GM21526 (cell line): ENCODE measurements around the gene OR7C2.

ENCODE experiments used
- ATAC-seq: cut with Tn5 transposase; IDR thresholded peaks from one replicate; pipeline ENCODE4 v1.9.1; 2021; ENCODE audit warnings: moderate library complexity; ENCODE audit not compliant: unreplicated experiment, low FRiP score

The OR7C2 gene

DNA sequence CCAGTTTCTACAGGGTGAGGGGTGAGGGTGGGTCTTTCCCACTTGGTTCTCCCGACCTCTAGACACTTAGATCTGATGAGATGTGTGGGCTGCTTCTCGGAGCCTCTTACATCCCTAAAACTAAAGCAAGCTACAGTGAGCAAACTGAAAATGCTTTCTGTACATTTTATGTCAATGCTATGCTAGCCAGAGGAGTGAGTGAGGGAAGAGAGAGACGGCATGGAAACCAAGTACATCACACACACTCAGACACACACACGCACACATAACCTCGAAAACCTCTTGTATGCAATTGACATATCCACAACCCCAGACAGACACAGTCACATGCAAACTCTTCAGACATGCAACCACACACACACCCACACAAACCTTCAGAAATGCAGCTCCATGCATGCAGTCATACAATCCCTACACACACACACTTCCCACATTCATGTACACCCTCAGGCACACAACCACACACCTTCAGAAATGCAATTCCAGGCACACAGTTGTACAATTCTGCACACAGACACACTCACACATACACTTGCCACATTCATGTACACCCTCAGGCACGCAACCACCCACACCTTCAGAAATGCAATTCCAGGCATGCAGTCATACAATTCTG lies 37.0 kb downstream of the OR7C2 start:
- no peak for ATAC-seq

DNA sequence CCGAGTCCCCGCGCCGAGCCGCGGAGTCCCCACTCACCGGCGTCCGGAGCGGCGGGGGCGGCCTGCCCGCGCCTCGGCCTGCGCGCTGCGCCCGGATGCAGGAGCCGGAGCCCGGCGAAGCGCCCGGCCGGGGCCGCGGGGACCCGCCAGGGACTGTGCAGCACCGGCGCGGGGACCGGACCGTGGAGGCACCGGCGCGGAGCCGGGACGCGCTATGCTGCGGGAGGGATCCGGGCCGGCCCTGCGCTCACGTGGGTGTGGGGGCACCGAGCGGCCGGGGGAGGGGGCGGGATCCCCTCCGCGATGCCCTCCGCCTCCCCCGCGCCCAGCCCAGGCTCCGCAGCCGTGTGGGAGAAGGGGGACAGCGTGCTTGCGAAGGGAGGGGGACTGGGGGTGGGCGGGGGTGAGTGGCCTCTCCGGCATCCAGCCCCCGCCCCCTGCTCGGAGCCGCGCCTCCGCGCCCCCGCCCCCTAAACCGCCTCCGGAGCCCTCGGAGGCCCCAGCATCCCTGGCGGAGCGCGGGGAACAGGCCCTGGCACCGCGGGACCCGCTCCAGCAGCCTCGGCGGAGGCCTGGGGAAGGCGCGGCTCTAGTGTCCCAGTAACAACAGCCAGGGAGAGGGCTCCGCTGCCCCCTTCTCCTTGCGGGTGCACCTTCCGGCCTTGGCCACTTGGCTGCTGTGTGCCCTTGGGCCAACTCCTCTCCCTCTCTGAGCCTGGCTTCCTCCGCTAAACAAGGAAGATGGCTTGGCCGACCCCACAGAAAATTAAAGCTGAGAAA lies 38.4 kb downstream of the OR7C2 start, which contains the start of gene SLC1A6:
SLC1A6 (minus strand) TSS at position 389 of the 780 bp plus-strand sequence. CDS start 6,954 bp downstream, outside the sequence.
- ATAC-seq, result no peak

DNA sequence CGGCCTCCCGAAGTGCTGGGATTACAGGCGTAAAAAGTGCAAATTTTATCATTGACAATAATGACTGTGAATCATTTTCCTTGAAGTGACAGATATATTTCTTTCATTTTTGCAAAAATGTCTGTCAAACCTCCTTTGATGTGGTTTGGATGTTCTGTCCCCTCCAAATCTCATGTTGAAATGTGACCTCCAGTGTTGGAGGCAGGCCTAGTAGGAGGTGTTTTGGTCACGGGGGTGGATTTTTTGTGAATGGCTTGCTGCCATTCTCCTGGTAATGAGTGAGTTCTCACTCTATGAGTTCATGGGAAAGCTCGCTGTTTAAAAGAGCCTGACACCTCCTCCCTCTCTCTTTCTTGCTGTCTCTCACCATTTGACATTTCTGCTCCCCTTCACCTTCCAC lies 43.8 kb downstream of the OR7C2 start:
- ATAC-seq, result no peak
